Measurements from ENCODE around the gene MRPL48. TPM values are rescaled to one million over a fixed set of nuclear protein-coding genes. Genes with fewer than 3 reads are reported as not detected.

Gene MRPL48
- total RNA-seq, 1 experiment from 2014 or later: 44.5 TPM

DNA sequence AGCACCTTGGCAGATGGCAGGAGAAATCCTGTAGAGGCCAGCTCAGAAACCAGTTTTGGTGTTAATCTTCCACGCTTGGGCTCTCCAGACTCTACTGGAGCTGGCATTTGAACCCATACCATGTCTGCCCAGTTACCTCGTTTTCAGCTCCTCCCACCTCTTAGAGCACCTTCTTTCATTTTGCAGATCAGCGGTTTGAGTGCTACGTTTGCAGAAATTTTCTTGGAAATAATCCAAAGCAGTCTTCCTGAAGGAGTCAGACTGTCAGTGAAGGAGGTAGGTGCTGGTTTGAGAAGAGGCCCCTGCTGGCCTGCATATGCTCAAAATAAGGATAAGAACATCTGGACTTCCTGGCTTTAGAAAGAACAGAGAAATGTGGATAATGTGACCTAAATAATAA lies 75.3 kb downstream of the MRPL48 start:
- Mint-ChIP-seq H3K27me3 (ENCODE audit: unreplicated experiment) (no peaks in the 10 kb centered on the region), H3K27ac (ENCODE audit: unreplicated experiment) (no peak overlapping the region), H3K4me3 (ENCODE audit: low read depth, unreplicated experiment) (no peak overlapping the region), H3K4me1 (ENCODE audit: low read depth, unreplicated experiment) (no peaks in the 10 kb centered on the region), H3K36me3 (ENCODE audit: insufficient read depth, unreplicated experiment) (peaks cover 12% of the 10 kb centered on the region), H3K9me3 (ENCODE audit: low read depth, unreplicated experiment) (no peaks in the 10 kb centered on the region)
- intact Hi-C loops (cut with micrococcal nuclease; ENCODE audit: unreplicated experiment): no loop called here
- BruUV-seq (replicated peaks): no TSS peak
- DNase-seq: no peak
- CTCF ChIA-PET: no interaction called here
- TF ChIP-seq, protein P1, sequence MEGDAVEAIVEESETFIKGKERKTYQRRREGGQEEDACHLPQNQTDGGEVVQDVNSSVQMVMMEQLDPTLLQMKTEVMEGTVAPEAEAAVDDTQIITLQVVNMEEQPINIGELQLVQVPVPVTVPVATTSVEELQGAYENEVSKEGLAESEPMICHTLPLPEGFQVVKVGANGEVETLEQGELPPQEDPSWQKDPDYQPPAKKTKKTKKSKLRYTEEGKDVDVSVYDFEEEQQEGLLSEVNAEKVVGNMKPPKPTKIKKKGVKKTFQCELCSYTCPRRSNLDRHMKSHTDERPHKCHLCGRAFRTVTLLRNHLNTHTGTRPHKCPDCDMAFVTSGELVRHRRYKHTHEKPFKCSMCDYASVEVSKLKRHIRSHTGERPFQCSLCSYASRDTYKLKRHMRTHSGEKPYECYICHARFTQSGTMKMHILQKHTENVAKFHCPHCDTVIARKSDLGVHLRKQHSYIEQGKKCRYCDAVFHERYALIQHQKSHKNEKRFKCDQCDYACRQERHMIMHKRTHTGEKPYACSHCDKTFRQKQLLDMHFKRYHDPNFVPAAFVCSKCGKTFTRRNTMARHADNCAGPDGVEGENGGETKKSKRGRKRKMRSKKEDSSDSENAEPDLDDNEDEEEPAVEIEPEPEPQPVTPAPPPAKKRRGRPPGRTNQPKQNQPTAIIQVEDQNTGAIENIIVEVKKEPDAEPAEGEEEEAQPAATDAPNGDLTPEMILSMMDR (IDR thresholded peaks at IDR 0.05; ENCODE audit: unreplicated experiment): no peak

DNA sequence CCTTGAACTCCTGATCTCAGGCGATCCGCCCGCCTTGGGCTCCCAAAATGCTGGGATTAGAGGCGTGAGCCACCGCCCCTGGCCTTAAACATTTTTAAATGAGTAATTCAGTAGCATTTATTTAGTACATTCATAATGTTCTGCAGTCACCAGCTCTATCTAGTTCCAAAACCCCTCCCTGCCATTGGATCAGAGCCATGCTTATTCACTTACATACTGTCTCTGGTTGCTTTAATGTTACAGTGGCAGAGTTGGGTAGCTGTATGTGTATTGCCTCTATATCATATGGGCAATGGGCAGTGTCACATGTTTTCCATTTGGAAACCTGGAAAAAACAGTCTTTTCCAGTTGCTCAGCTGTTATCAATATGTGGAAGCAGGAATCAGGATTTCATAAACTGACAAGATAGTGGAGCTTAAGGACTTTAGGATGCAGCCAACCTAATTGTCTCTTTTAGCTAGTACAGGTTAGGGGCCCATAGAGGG lies 78.5 kb downstream of the MRPL48 start:
- H3K9me3 Mint-ChIP-seq (ENCODE audit: low read depth, unreplicated experiment): no peaks in the 10 kb centered on the region
- H3K36me3 Mint-ChIP-seq (ENCODE audit: insufficient read depth, unreplicated experiment): peaks cover 10% of the 10 kb centered on the region
- no peak for DNase-seq
- H3K27ac Mint-ChIP-seq (ENCODE audit: unreplicated experiment): no peak overlapping the region
- H3K4me1 Mint-ChIP-seq (ENCODE audit: low read depth, unreplicated experiment): no peaks in the 10 kb centered on the region
- no peaks in the 10 kb centered on the region for H3K27me3 Mint-ChIP-seq (ENCODE audit: unreplicated experiment)
- BruUV-seq (replicated peaks): no TSS peak
- no peak overlapping the region for H3K4me3 Mint-ChIP-seq (ENCODE audit: low read depth, unreplicated experiment)
- TF ChIP-seq, protein P1 (IDR thresholded peaks at IDR 0.05; ENCODE audit: unreplicated experiment): no peak
- intact Hi-C loops (cut with micrococcal nuclease; ENCODE audit: unreplicated experiment): no loop called here
- CTCF ChIA-PET: interaction anchor here (0.9 kb wide), 1 partner anchor 33 kb away, joined by 4 read pairs; no protein-coding TSS in a partner anchor

GRCh38 chr11:73866586-73866996 lies 78.9 kb downstream of the MRPL48 start:
- no peaks in the 10 kb centered on the region for H3K27me3 Mint-ChIP-seq (ENCODE audit: unreplicated experiment)
- intact Hi-C loops (cut with micrococcal nuclease; ENCODE audit: unreplicated experiment): no loop called here
- H3K4me1 Mint-ChIP-seq (ENCODE audit: low read depth, unreplicated experiment): no peaks in the 10 kb centered on the region
- H3K36me3 Mint-ChIP-seq (ENCODE audit: insufficient read depth, unreplicated experiment): peaks cover 14% of the 10 kb centered on the region
- BruUV-seq (replicated peaks): no TSS peak
- DNase-seq: no peak
- TF ChIP-seq, protein P1 (IDR thresholded peaks at IDR 0.05; ENCODE audit: unreplicated experiment): no peak
- H3K4me3 Mint-ChIP-seq (ENCODE audit: low read depth, unreplicated experiment): no peak overlapping the region
- no peaks in the 10 kb centered on the region for H3K9me3 Mint-ChIP-seq (ENCODE audit: low read depth, unreplicated experiment)
- H3K27ac Mint-ChIP-seq (ENCODE audit: unreplicated experiment): no peak overlapping the region
- CTCF ChIA-PET: interaction anchor here (0.9 kb wide), 1 partner anchor 32 kb away, joined by 4 read pairs; no protein-coding TSS in a partner anchor

DNA sequence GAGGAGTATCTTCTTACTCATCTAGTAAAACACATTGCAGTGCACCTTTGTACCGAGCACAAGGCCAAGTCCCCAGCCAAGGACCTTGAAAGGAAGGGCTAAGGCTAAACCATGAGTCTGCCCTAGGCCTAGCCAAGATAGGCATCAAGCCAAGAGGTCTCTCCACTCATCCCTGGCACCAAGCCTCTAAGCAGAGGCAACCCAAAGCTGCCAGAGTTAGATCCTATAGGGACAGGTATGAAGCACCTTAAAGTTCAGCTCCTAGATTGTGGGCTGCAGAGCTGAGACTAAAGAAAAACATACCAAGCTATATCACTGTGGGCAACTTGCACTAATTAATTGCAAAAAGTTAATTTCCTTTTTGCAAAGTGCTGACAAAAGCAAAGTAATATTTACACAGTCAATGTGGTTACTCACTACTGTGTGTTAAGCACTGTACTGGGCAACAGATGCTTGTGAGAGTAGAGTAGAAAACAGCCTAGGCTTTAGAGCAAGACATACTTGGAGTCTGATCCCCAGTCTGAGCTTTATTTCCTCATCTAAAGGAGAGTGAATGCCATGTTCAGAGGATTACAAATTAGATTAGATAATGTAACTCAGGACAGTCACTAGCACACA lies 81.8 kb downstream of the MRPL48 start:
- Mint-ChIP-seq H3K4me1 (ENCODE audit: low read depth, unreplicated experiment) (peaks cover under 1% of the 10 kb centered on the region), H3K36me3 (ENCODE audit: insufficient read depth, unreplicated experiment) (peaks cover 32% of the 10 kb centered on the region), H3K27me3 (ENCODE audit: unreplicated experiment) (no peaks in the 10 kb centered on the region), H3K27ac (ENCODE audit: unreplicated experiment) (no peak overlapping the region), H3K4me3 (ENCODE audit: low read depth, unreplicated experiment) (no peak overlapping the region), H3K9me3 (ENCODE audit: low read depth, unreplicated experiment) (no peaks in the 10 kb centered on the region)
- no TSS peak for BruUV-seq (replicated peaks)
- no peak for DNase-seq
- intact Hi-C loops (cut with micrococcal nuclease; ENCODE audit: unreplicated experiment): no loop called here
- TF ChIP-seq, protein P1 (IDR thresholded peaks at IDR 0.05; ENCODE audit: unreplicated experiment): no peak
- CTCF ChIA-PET: interaction anchor here (0.5 kb wide), 1 partner anchor 79 kb away, joined by 3 read pairs; no protein-coding TSS in a partner anchor
